ENCODE data around the gene MOCS3.

GRCh38 chr20:50928469-50928868, 30.1 kb upstream of the MOCS3 start:
- no peak for TF ChIP-seq CTCF (IDR thresholded peaks at IDR 0.05)
- no peak for TF ChIP-seq POLR2A (IDR thresholded peaks at IDR 0.05)
